Measurements from ENCODE around the gene IGDCC3.

IGDCC3 gene

DNA sequence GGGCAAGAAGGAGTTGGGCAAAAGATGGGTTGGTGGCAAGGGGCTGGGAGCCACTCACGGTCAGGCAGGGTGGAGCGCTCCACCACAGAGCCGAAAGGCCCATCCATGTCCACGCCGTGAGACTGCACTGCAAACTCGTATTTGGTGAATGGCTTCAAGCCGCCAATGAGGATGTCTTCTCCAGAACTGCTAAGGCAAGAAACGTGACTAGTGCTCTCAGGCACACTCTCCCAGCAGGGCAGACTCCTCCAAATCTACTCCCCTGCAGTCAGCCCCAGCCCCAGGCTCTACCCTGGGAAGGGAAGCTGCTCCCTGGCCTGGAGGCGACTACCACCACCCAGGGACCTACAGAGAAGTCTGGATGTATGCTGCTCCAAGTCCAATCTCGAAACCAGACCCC is 11.4 kb upstream of the IGDCC3 start:
- no peak for DNase-seq (ENCODE audit: low read depth)
- no peak for TF ChIP-seq POLR2A (IDR thresholded peaks at IDR 0.05; ENCODE audit: extremely low read depth, insufficient read length)
- no peak for TF ChIP-seq MYC (IDR thresholded peaks at IDR 0.05; ENCODE audit: low read depth, low read length)
- TF ChIP-seq, protein P1, sequence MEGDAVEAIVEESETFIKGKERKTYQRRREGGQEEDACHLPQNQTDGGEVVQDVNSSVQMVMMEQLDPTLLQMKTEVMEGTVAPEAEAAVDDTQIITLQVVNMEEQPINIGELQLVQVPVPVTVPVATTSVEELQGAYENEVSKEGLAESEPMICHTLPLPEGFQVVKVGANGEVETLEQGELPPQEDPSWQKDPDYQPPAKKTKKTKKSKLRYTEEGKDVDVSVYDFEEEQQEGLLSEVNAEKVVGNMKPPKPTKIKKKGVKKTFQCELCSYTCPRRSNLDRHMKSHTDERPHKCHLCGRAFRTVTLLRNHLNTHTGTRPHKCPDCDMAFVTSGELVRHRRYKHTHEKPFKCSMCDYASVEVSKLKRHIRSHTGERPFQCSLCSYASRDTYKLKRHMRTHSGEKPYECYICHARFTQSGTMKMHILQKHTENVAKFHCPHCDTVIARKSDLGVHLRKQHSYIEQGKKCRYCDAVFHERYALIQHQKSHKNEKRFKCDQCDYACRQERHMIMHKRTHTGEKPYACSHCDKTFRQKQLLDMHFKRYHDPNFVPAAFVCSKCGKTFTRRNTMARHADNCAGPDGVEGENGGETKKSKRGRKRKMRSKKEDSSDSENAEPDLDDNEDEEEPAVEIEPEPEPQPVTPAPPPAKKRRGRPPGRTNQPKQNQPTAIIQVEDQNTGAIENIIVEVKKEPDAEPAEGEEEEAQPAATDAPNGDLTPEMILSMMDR (IDR thresholded peaks at IDR 0.05; ENCODE audit: low read depth, low read length) = no peak
- TF ChIP-seq, protein P2, sequence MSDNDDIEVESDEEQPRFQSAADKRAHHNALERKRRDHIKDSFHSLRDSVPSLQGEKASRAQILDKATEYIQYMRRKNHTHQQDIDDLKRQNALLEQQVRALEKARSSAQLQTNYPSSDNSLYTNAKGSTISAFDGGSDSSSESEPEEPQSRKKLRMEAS (IDR thresholded peaks at IDR 0.05; ENCODE audit: low read depth, low read length) = no peak
- no peak overlapping the region for H3K4me3 ChIP-seq (ENCODE audit: low read depth, low read length)

DNA sequence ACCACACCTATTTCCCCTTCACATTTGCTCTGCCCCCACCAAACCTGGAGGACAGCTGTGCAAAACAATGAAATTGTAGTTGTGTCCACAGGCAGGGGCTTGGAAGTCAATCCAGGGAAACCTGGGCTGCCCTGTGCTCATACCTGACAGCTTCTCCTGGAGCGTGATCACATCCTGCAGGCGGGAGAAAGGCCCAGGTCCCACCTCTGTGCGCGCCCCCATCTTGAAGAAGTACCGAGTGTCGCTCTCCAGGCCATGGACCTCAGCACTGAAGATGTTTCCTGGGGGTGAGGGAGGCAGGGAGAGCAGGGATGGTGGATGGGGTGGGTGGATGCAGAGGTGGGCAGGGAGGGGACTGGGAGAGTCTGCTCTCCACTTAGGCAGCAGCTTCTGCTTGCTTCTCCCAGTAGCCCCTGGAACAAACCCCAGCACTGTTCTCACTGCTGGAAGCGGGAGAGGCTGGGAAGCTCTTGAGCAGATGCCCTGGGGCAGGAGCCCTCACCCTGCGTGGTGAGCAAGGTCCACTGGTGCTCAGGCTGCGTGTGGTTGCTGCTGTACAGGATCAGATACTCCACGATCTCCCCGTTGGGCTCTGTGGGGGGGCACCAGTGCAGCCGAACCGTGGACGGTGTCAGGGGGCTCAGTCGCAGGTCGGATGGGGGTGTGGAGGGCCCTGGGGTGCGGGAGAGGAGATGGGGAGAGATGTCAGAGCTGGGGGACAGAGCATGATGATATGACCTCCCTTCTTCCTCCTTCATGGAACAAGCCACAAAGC is 10.7 kb upstream of the IGDCC3 start:
- TF ChIP-seq POLR2A (IDR thresholded peaks at IDR 0.05; ENCODE audit: extremely low read depth, insufficient read length) (no peak), MYC (IDR thresholded peaks at IDR 0.05; ENCODE audit: low read depth, low read length) (no peak)
- TF ChIP-seq, protein P2 (IDR thresholded peaks at IDR 0.05; ENCODE audit: low read depth, low read length) = no peak
- TF ChIP-seq, protein P1 (IDR thresholded peaks at IDR 0.05; ENCODE audit: low read depth, low read length) = no peak
- DNase-seq (ENCODE audit: low read depth) = no peak
- H3K4me3 ChIP-seq (ENCODE audit: low read depth, low read length) = no peak overlapping the region

DNA sequence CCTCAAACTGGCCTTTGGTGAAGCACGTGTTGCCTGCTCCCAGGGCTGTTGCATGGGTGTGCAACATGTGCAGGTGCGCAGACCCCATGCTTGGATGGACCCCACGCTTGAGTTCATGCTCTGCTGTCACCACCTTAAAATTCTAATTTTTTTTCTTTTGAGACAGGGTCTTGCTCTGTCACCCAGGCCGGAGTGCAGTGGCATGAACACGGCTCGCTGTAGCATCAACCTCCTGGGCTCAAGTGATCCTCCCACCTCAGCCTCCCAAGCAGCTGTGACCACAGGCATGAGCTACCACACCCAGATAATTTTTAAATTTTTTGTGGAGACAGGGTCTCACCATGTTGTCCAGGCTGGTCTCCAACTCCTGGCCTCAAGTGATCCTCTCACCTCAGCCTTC is 9.1 kb upstream of the IGDCC3 start:
- TF ChIP-seq POLR2A (IDR thresholded peaks at IDR 0.05; ENCODE audit: extremely low read depth, insufficient read length) = no peak
- TF ChIP-seq MYC (IDR thresholded peaks at IDR 0.05; ENCODE audit: low read depth, low read length) = no peak
- TF ChIP-seq, protein P1 (IDR thresholded peaks at IDR 0.05; ENCODE audit: low read depth, low read length) = no peak
- TF ChIP-seq, protein P2 (IDR thresholded peaks at IDR 0.05; ENCODE audit: low read depth, low read length) = no peak
- H3K4me3 ChIP-seq (ENCODE audit: low read depth, low read length) = no peak overlapping the region
- no peak for DNase-seq (ENCODE audit: low read depth)

DNA sequence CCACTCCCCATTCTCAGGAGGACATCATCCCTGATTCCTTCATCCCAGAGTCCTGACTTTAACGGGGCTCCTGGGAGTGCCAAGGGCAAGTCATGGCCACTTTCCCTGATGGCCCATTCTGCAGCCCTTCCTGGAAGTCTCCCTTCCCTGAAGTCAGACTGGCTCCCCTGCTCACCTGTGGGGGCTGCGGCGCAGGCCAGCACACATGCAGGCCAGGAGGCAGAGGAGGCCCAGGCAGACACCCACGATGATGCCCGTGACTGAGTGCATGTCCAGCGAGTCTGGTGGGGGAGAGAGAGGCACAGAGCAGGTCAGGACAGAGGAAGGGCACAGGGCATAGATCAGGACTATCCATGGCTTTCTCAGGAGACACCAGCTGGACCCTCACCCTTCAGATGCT is 8.6 kb upstream of the IGDCC3 start:
- no peak for DNase-seq (ENCODE audit: low read depth)
- TF ChIP-seq, protein P1 (IDR thresholded peaks at IDR 0.05; ENCODE audit: low read depth, low read length) = no peak
- TF ChIP-seq POLR2A (IDR thresholded peaks at IDR 0.05; ENCODE audit: extremely low read depth, insufficient read length) (no peak), MYC (IDR thresholded peaks at IDR 0.05; ENCODE audit: low read depth, low read length) (no peak)
- TF ChIP-seq, protein P2 (IDR thresholded peaks at IDR 0.05; ENCODE audit: low read depth, low read length) = no peak
- no peak overlapping the region for H3K4me3 ChIP-seq (ENCODE audit: low read depth, low read length)

DNA sequence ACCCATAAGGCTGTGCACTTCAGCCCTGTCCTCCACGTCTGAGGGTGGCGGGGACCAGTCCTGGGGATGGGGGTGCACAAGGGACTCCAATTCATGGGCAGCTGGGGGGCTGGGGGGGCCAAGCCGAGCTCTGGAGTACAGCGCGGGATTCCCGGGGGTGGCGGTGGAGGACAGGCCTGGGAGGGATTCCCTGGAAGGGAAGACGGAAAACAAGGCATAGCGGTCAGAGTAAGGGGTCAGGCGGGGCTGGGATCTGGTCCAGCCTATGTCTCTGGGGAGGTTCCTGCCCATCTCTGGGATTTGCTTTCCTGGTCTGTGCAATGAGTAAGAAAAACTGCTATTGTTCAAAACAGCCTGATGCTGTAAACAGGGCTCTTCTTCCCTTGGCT is 8.1 kb upstream of the IGDCC3 start:
- TF ChIP-seq, protein P1 (IDR thresholded peaks at IDR 0.05; ENCODE audit: low read depth, low read length) = no peak
- TF ChIP-seq, protein P2 (IDR thresholded peaks at IDR 0.05; ENCODE audit: low read depth, low read length) = no peak
- TF ChIP-seq POLR2A (IDR thresholded peaks at IDR 0.05; ENCODE audit: extremely low read depth, insufficient read length) (no peak), MYC (IDR thresholded peaks at IDR 0.05; ENCODE audit: low read depth, low read length) (no peak)
- no peak overlapping the region for H3K4me3 ChIP-seq (ENCODE audit: low read depth, low read length)
- DNase-seq (ENCODE audit: low read depth) = no peak

All from NB4 (cell line).